Gastroesophageal sphincter (tissue), 3 donors: ENCODE measurements around the gene SASH1.

Source experiments
- CTCF ChIP-seq, 4 experiments: fragments of 200-600 bp in 2 of 4; fragments of 450-650 bp in 2 of 4; sonication (generic) in 1 of 4; IDR thresholded peaks; one replicate each; pipeline ENCODE4 v1.5.1; 2017 to 2019; ENCODE audit warnings: antibody characterized with exemption in 4 of 4, mild to moderate bottlenecking in 2 of 4, moderate library complexity in 2 of 4
- POLR2A ChIP-seq, 2 donors: fragments of 450-650 bp; IDR thresholded peaks; one replicate each; pipeline ENCODE4 v1.6.1; 2017; ENCODE audit warnings: antibody characterized with exemption in 2 of 2, mild to moderate bottlenecking in 2 of 2, moderate library complexity in 1 of 2
- POLR2AphosphoS5 ChIP-seq: sonication (generic); formaldehyde crosslinking; IDR thresholded peaks from one replicate; pipeline ENCODE4 v1.6.1; 2017; ENCODE audit warnings: antibody characterized with exemption

- no peak for TF ChIP-seq CTCF (IDR thresholded peaks at IDR 0.05)
- no peak for TF ChIP-seq POLR2A (IDR thresholded peaks at IDR 0.05)
- no peak for TF ChIP-seq POLR2AphosphoS5
These were observed 58.9 kb downstream of the SASH1 start for GRCh38 chr6:148401571-148401970.
